SU-DHL-6 (cell line): ENCODE measurements around the gene EML4.

Experiments used
- EZH2phosphoT487 ChIP-seq: fragments of 200-600 bp; sonication (generic), shearing (Covaris generic); conservative IDR thresholded peaks from 2 replicates; pipeline ENCODE4 v1.6.1; 2018; ENCODE audit warnings: mild to moderate bottlenecking, antibody characterized with exemption, low read length, moderate library complexity, mixed read lengths
- TF ChIP-seq, protein P1 (sequence below): fragments of 200-600 bp; sonication (generic); IDR thresholded peaks from one replicate; pipeline ENCODE4 v1.5.1; 2017; ENCODE audit warnings: antibody characterized with exemption, mild to moderate bottlenecking, low read length, moderate library complexity; ENCODE audit not compliant: insufficient read depth, poor library complexity, severe bottlenecking

GRCh38 chr2:42195559-42195958 is 26.4 kb downstream of the EML4 start:
- TF ChIP-seq, protein P1, sequence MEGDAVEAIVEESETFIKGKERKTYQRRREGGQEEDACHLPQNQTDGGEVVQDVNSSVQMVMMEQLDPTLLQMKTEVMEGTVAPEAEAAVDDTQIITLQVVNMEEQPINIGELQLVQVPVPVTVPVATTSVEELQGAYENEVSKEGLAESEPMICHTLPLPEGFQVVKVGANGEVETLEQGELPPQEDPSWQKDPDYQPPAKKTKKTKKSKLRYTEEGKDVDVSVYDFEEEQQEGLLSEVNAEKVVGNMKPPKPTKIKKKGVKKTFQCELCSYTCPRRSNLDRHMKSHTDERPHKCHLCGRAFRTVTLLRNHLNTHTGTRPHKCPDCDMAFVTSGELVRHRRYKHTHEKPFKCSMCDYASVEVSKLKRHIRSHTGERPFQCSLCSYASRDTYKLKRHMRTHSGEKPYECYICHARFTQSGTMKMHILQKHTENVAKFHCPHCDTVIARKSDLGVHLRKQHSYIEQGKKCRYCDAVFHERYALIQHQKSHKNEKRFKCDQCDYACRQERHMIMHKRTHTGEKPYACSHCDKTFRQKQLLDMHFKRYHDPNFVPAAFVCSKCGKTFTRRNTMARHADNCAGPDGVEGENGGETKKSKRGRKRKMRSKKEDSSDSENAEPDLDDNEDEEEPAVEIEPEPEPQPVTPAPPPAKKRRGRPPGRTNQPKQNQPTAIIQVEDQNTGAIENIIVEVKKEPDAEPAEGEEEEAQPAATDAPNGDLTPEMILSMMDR, result no peak
- no peak for TF ChIP-seq EZH2phosphoT487
